ENCODE results near the gene TCEAL9. TPM values are rescaled to one million over a fixed set of nuclear protein-coding genes. Genes with fewer than 3 reads are reported as not detected.
A peak's percentile ranks its signal among the peaks of the same experiment; 100 is the strongest.

Gene TCEAL9
- polyA plus RNA-seq, 4 donors = 23.3 to 111 (median 49.4) TPM

GRCh38 chrX:103396186-103396585 is 39.9 kb downstream of the TCEAL9 start:
- Histone ChIP-seq H3K4me1 (ENCODE audit: control insufficient read depth in 3 of 3, insufficient read depth in 2 of 3, low read depth in 1 of 3, low read length in 2 of 3) (no peaks in the 10 kb centered on the region), H3K27me3 (ENCODE audit: control insufficient read depth in 3 of 3, insufficient read depth in 3 of 3, low read length in 3 of 3) (no peaks in the 10 kb centered on the region), H3K9me3 (ENCODE audit: control insufficient read depth in 2 of 2, insufficient read depth in 1 of 2, low read depth in 1 of 2, low read length in 1 of 2) (no peaks in the 10 kb centered on the region), H3K4me3 (ENCODE audit: low read depth in 1 of 3, low read length in 3 of 3) (no peak overlapping the region), H3K36me3 (ENCODE audit: control insufficient read depth in 3 of 3, insufficient read depth in 2 of 3, low read depth in 1 of 3, low read length in 3 of 3) (no peaks in the 10 kb centered on the region), H3K27ac (ENCODE audit: low read depth in 1 of 3, low read length in 2 of 3) (no peak overlapping the region)
- FAIRE-seq (no peak), DNase-seq (no peak)
- 53 to 77% (median 73%) methylated on average over 3 to 5 of the region's 5 CpGs for WGBS, 3 donors

DNA sequence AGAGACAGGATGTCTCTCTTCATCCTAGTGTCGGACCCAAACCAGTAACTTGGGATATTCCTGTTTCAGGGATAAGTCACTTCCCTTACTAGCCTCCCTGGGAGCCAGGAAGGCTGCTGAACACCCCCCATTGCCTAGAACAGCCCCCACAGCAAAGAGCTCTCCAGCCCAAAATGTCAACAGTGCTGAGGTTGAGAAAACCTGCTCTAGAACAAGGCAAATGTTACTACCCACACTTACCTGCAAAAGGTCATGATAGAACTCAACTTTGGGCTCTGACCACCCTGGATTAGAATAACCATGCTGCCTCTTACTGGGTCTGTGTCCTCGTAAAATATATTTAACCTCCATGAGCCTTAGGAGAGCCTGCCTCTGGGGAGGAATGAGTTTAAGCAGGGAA is 40.4 kb downstream of the TCEAL9 start:
- H3K9me3 ChIP-seq (ENCODE audit: control insufficient read depth in 2 of 2, insufficient read depth in 1 of 2, low read depth in 1 of 2, low read length in 1 of 2) = no peaks in the 10 kb centered on the region
- no peak overlapping the region for H3K27ac ChIP-seq (ENCODE audit: low read depth in 1 of 3, low read length in 2 of 3)
- no peak overlapping the region for H3K4me3 ChIP-seq (ENCODE audit: low read depth in 1 of 3, low read length in 3 of 3)
- 65 to 89% (median 85%) methylated on average over 2 of the region's 2 CpGs for WGBS, 3 donors
- H3K36me3 ChIP-seq (ENCODE audit: control insufficient read depth in 3 of 3, insufficient read depth in 2 of 3, low read depth in 1 of 3, low read length in 3 of 3) = no peaks in the 10 kb centered on the region
- peaks cover 0 to 2% (median 0%) of the 10 kb centered on the region in 3 donors for H3K27me3 ChIP-seq (ENCODE audit: control insufficient read depth in 3 of 3, insufficient read depth in 3 of 3, low read length in 3 of 3)
- H3K4me1 ChIP-seq (ENCODE audit: control insufficient read depth in 3 of 3, insufficient read depth in 2 of 3, low read depth in 1 of 3, low read length in 2 of 3) = no peaks in the 10 kb centered on the region
- DNase-seq = no peak
- no peak for FAIRE-seq

GRCh38 chrX:103397707-103398106 is 41.4 kb downstream of the TCEAL9 start:
- Histone ChIP-seq H3K4me1 (ENCODE audit: control insufficient read depth in 3 of 3, insufficient read depth in 2 of 3, low read depth in 1 of 3, low read length in 2 of 3) (no peaks in the 10 kb centered on the region), H3K27ac (ENCODE audit: low read depth in 1 of 3, low read length in 2 of 3) (no peak overlapping the region), H3K9me3 (ENCODE audit: control insufficient read depth in 2 of 2, insufficient read depth in 1 of 2, low read depth in 1 of 2, low read length in 1 of 2) (no peaks in the 10 kb centered on the region), H3K36me3 (ENCODE audit: control insufficient read depth in 3 of 3, insufficient read depth in 2 of 3, low read depth in 1 of 3, low read length in 3 of 3) (no peaks in the 10 kb centered on the region), H3K27me3 (ENCODE audit: control insufficient read depth in 3 of 3, insufficient read depth in 3 of 3, low read length in 3 of 3) (peaks cover 0 to 2% (median 0%) of the 10 kb centered on the region in 3 donors), H3K4me3 (ENCODE audit: low read depth in 1 of 3, low read length in 3 of 3) (no peak overlapping the region)
- WGBS, 3 donors = 49 to 80% (median 67%) methylated on average over 4 of the region's 4 CpGs
- FAIRE-seq (no peak), DNase-seq (no peak)

DNA sequence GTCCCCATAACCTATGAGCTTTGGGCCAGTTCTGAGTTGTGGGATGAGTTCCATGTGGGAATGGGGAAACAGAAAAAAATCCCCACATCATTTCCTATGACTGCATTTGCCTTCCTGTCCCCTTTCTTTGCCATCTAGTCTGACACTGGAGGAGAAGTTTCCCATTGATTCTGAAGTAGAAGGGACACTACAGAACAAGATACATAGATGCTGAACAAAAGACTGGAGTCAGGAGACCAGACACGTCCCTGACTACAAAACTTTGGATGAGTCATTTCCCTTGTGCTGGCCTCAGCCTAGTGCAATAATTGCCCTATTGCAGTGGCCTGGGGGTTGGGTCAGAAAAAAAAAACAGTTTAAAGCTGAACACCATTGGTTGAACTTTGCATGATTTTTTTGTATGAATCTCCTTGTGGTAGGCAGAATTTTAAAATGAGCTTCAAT is 42.1 kb downstream of the TCEAL9 start:
- WGBS, 3 donors = 0 to 5% (median 5%) methylated on average over 1 of the region's 1 CpG
- H3K4me3 ChIP-seq (ENCODE audit: low read depth in 1 of 3, low read length in 3 of 3) = no peak overlapping the region
- no peaks in the 10 kb centered on the region for H3K36me3 ChIP-seq (ENCODE audit: control insufficient read depth in 3 of 3, insufficient read depth in 2 of 3, low read depth in 1 of 3, low read length in 3 of 3)
- no peak for FAIRE-seq
- no peak overlapping the region for H3K27ac ChIP-seq (ENCODE audit: low read depth in 1 of 3, low read length in 2 of 3)
- DNase-seq = no peak
- H3K9me3 ChIP-seq (ENCODE audit: control insufficient read depth in 2 of 2, insufficient read depth in 1 of 2, low read depth in 1 of 2, low read length in 1 of 2) = no peaks in the 10 kb centered on the region
- no peaks in the 10 kb centered on the region for H3K4me1 ChIP-seq (ENCODE audit: control insufficient read depth in 3 of 3, insufficient read depth in 2 of 3, low read depth in 1 of 3, low read length in 2 of 3)
- H3K27me3 ChIP-seq (ENCODE audit: control insufficient read depth in 3 of 3, insufficient read depth in 3 of 3, low read length in 3 of 3) = peaks cover 0 to 2% (median 0%) of the 10 kb centered on the region in 3 donors

DNA sequence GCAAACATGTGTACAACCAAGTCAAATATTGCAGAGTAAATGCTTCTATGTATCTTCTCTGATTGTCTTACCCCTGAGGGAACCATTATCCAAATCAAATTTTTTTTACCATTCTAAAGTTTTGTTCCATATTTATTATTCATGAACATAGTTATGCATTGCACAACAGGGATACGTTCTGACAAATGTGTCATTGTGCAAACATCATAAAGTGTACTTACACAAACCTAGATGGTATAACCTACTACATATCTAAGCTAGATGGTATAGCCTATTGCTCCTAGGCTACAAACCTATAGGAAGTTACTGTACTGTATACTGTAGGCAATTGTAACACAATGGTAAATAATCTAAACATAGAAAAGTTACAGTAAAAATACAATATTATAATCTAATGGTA is 43.4 kb downstream of the TCEAL9 start:
- no peak for DNase-seq
- peaks cover 0 to 2% (median 0%) of the 10 kb centered on the region in 3 donors for H3K27me3 ChIP-seq (ENCODE audit: control insufficient read depth in 3 of 3, insufficient read depth in 3 of 3, low read length in 3 of 3)
- no peaks in the 10 kb centered on the region for H3K4me1 ChIP-seq (ENCODE audit: control insufficient read depth in 3 of 3, insufficient read depth in 2 of 3, low read depth in 1 of 3, low read length in 2 of 3)
- no peak for FAIRE-seq
- H3K36me3 ChIP-seq (ENCODE audit: control insufficient read depth in 3 of 3, insufficient read depth in 2 of 3, low read depth in 1 of 3, low read length in 3 of 3) = no peaks in the 10 kb centered on the region
- WGBS, 3 donors = 8 to 35% (median 21%) methylated on average over 1 of the region's 1 CpG
- no peak overlapping the region for H3K4me3 ChIP-seq (ENCODE audit: low read depth in 1 of 3, low read length in 3 of 3)
- H3K27ac ChIP-seq (ENCODE audit: low read depth in 1 of 3, low read length in 2 of 3) = no peak overlapping the region
- no peaks in the 10 kb centered on the region for H3K9me3 ChIP-seq (ENCODE audit: control insufficient read depth in 2 of 2, insufficient read depth in 1 of 2, low read depth in 1 of 2, low read length in 1 of 2)

GRCh38 chrX:103400931-103401330 is 44.6 kb downstream of the TCEAL9 start:
- Histone ChIP-seq H3K4me1 (ENCODE audit: control insufficient read depth in 3 of 3, insufficient read depth in 2 of 3, low read depth in 1 of 3, low read length in 2 of 3) (no peaks in the 10 kb centered on the region), H3K9me3 (ENCODE audit: control insufficient read depth in 2 of 2, insufficient read depth in 1 of 2, low read depth in 1 of 2, low read length in 1 of 2) (no peaks in the 10 kb centered on the region), H3K27ac (ENCODE audit: low read depth in 1 of 3, low read length in 2 of 3) (no peak overlapping the region), H3K36me3 (ENCODE audit: control insufficient read depth in 3 of 3, insufficient read depth in 2 of 3, low read depth in 1 of 3, low read length in 3 of 3) (no peaks in the 10 kb centered on the region), H3K27me3 (ENCODE audit: control insufficient read depth in 3 of 3, insufficient read depth in 3 of 3, low read length in 3 of 3) (peaks cover 0 to 2% (median 0%) of the 10 kb centered on the region in 3 donors), H3K4me3 (ENCODE audit: low read depth in 1 of 3, low read length in 3 of 3) (no peak overlapping the region)
- 38 to 59% (median 44%) methylated on average over 1 of the region's 1 CpG for WGBS, 3 donors
- DNase-seq (no peak), FAIRE-seq (no peak)

- peak overlapping the region; percentile 16 to 69 (median 36) for H3K4me3 ChIP-seq (ENCODE audit: low read depth in 1 of 3, low read length in 3 of 3)
- no peaks in the 10 kb centered on the region for H3K36me3 ChIP-seq (ENCODE audit: control insufficient read depth in 3 of 3, insufficient read depth in 2 of 3, low read depth in 1 of 3, low read length in 3 of 3)
- FAIRE-seq = no peak
- peaks cover 0 to 2% (median 0%) of the 10 kb centered on the region in 3 donors for H3K27me3 ChIP-seq (ENCODE audit: control insufficient read depth in 3 of 3, insufficient read depth in 3 of 3, low read length in 3 of 3)
- peak; percentile 46 to 84 for DNase-seq
- H3K27ac ChIP-seq (ENCODE audit: low read depth in 1 of 3, low read length in 2 of 3) = peak overlapping the region in 1 of 3 donors; percentile 17
- no peaks in the 10 kb centered on the region for H3K4me1 ChIP-seq (ENCODE audit: control insufficient read depth in 3 of 3, insufficient read depth in 2 of 3, low read depth in 1 of 3, low read length in 2 of 3)
- 1 to 22% (median 10%) methylated on average over 19 of the region's 19 CpGs for whole genome bisulfite sequencing, 3 donors
- H3K9me3 ChIP-seq (ENCODE audit: control insufficient read depth in 2 of 2, insufficient read depth in 1 of 2, low read depth in 1 of 2, low read length in 1 of 2) = no peaks in the 10 kb centered on the region
These were observed 48.1 kb downstream of the TCEAL9 start for GRCh38 chrX:103404231-103405008.

GRCh38 chrX:103405009-103405333 is 48.7 kb downstream of the TCEAL9 start:
- Histone ChIP-seq H3K36me3 (ENCODE audit: control insufficient read depth in 3 of 3, insufficient read depth in 2 of 3, low read depth in 1 of 3, low read length in 3 of 3) (no peaks in the 10 kb centered on the region), H3K4me3 (ENCODE audit: low read depth in 1 of 3, low read length in 3 of 3) (peak overlapping the region; percentile 16 to 69 (median 36)), H3K9me3 (ENCODE audit: control insufficient read depth in 2 of 2, insufficient read depth in 1 of 2, low read depth in 1 of 2, low read length in 1 of 2) (no peaks in the 10 kb centered on the region), H3K4me1 (ENCODE audit: control insufficient read depth in 3 of 3, insufficient read depth in 2 of 3, low read depth in 1 of 3, low read length in 2 of 3) (no peaks in the 10 kb centered on the region), H3K27ac (ENCODE audit: low read depth in 1 of 3, low read length in 2 of 3) (peak overlapping the region in 1 of 3 donors; percentile 17), H3K27me3 (ENCODE audit: control insufficient read depth in 3 of 3, insufficient read depth in 3 of 3, low read length in 3 of 3) (peaks cover 0 to 2% (median 0%) of the 10 kb centered on the region in 3 donors)
- no peak for FAIRE-seq
- peak in 1 of 2 donors; percentile 0 for DNase-seq
- WGBS, 3 donors = 1 to 19% (median 5%) methylated on average over 7 of the region's 7 CpGs

DNA sequence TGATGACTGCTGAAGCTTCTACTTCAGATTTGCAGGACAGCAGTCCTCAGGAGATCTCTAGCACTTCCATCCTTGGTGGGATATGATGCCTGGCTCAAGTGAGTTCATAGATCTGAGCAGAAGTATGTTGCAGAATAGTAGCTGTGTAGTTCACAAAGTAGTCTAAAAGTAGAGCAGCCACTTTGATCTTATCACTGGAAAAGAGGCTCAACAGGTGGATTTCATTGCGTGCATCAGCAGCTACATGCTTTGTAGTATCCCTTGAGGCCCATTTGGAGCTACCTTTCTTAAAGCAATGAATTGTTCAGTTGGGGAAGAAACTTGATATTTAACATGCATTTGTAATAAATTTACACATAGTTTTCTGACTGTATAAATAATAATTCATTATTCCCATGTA is 50.0 kb downstream of the TCEAL9 start:
- Histone ChIP-seq H3K36me3 (ENCODE audit: control insufficient read depth in 3 of 3, insufficient read depth in 2 of 3, low read depth in 1 of 3, low read length in 3 of 3) (no peaks in the 10 kb centered on the region), H3K4me3 (ENCODE audit: low read depth in 1 of 3, low read length in 3 of 3) (no peak overlapping the region), H3K9me3 (ENCODE audit: control insufficient read depth in 2 of 2, insufficient read depth in 1 of 2, low read depth in 1 of 2, low read length in 1 of 2) (no peaks in the 10 kb centered on the region), H3K27ac (ENCODE audit: low read depth in 1 of 3, low read length in 2 of 3) (no peak overlapping the region), H3K4me1 (ENCODE audit: control insufficient read depth in 3 of 3, insufficient read depth in 2 of 3, low read depth in 1 of 3, low read length in 2 of 3) (no peaks in the 10 kb centered on the region), H3K27me3 (ENCODE audit: control insufficient read depth in 3 of 3, insufficient read depth in 3 of 3, low read length in 3 of 3) (peaks cover 0 to 2% (median 0%) of the 10 kb centered on the region in 3 donors)
- DNase-seq (no peak), FAIRE-seq (no peak)
- 67 to 93% (median 83%) methylated on average over 1 of the region's 1 CpG for WGBS, 3 donors
